Panc1 (cell line): ENCODE measurements around the gene KRT84. TPM values are rescaled to one million over a fixed set of nuclear protein-coding genes. Genes with fewer than 3 reads are reported as not detected.

Source experiments
- ATAC-seq: fragments of 200-7000 bp; cut with Tn5 transposase; 2 replicates; pipeline ENCODE4 v1.9.1; 2020; ENCODE audit warnings: mild to moderate bottlenecking, moderate library complexity
- BruUV-seq: library from RNA; stranded (reverse); fragments of 400-500 nt; replicated peaks from 2 replicates; lab custom pipeline; 2021; lab: Mats Ljungman, UMichigan
- CTCF ChIA-PET: fragments of 300-600 bp; sonication (Branson Sonifier 250); formaldehyde crosslinking; loops from one replicate; lab custom pipeline; 2022; ENCODE audit warnings: antibody characterized with exemption; lab: Charles Lee
- POLR2A ChIA-PET: fragments of 300-600 bp; sonication (Branson Sonifier 250); formaldehyde crosslinking; loops from one replicate; lab custom pipeline; 2022; ENCODE audit warnings: antibody characterized with exemption; lab: Charles Lee
- DNase-seq: peaks from one replicate; pipeline ENCODE4 v3.0.0-alpha.2; 2010; ENCODE audit warnings: low read depth, low spot score
- H3K27ac ChIP-seq: 2 replicates; pipeline ENCODE4 v1.5.1; 2011; ENCODE audit warnings: mild to moderate bottlenecking, low read length, inconsistent platforms
- H3K27me3 ChIP-seq: fragments of 200-500 bp; sonication (Bioruptor generic); 2 replicates; pipeline ENCODE4 v1.6.0; 2014; ENCODE audit warnings: low read length, inconsistent platforms; ENCODE audit not compliant: control insufficient read depth, insufficient read depth
- H3K36me3 ChIP-seq: fragments of 200-500 bp; sonication (Bioruptor generic); 2 replicates; pipeline ENCODE4 v1.5.1; 2014; ENCODE audit warnings: inconsistent platforms, mild to moderate bottlenecking, low read length, moderate library complexity; ENCODE audit not compliant: control insufficient read depth, insufficient read depth
- H3K4me1 ChIP-seq: 2 replicates; pipeline ENCODE4 v1.5.1; 2011; ENCODE audit warnings: inconsistent platforms, mild to moderate bottlenecking, low read length, moderate library complexity; ENCODE audit not compliant: control insufficient read depth, insufficient read depth
- H3K4me3 ChIP-seq, 2 experiments: 2 replicates each; pipeline ENCODE4 v1.5.1; 2011 to 2012; ENCODE audit warnings: low read depth in 2 of 2, low read length in 2 of 2, mild to moderate bottlenecking in 2 of 2, inconsistent platforms in 1 of 2, moderate library complexity in 1 of 2
- H3K9me3 ChIP-seq: fragments of 200-500 bp; sonication (Bioruptor generic); 2 replicates; pipeline ENCODE4 v1.5.1; 2014; ENCODE audit warnings: low read depth, mild to moderate bottlenecking, inconsistent platforms, low read length, moderate library complexity; ENCODE audit not compliant: control insufficient read depth, insufficient read depth
- POLR2AphosphoS5 ChIP-seq: IDR thresholded peaks from 2 replicates; pipeline ENCODE4 v1.6.1; 2012; ENCODE audit warnings: mild to moderate bottlenecking, low read depth, low read length, moderate library complexity
- SIN3A ChIP-seq: IDR thresholded peaks from 2 replicates; pipeline ENCODE4 v1.6.1; 2012; ENCODE audit warnings: low read depth, mild to moderate bottlenecking, low read length, moderate library complexity, borderline replicate concordance; ENCODE audit not compliant: insufficient read depth
- TCF7L2 ChIP-seq: IDR thresholded peaks from 2 replicates; pipeline ENCODE4 v1.6.1; 2011; ENCODE audit warnings: mild to moderate bottlenecking, low read depth, low read length, inconsistent platforms
- in situ Hi-C: cut with HindIII; loops from 2 replicates; pipeline ENCODE4 v1.10.0; 2016; ENCODE audit warnings: low sequenced_read_pairs, low pct_unique_long_range_greater_than_20kb
- intact Hi-C: fragments of 100-400 bp; cut with micrococcal nuclease; formaldehyde crosslinking; loops from one replicate; pipeline ENCODE4 v1.10.0; 2022; ENCODE audit not compliant: unreplicated experiment
- total RNA-seq: library from RNA; stranded (reverse); gene quantifications from one replicate; pipeline ENCODE4 v1.2.1, GENCODE V29; 2021; ENCODE audit not compliant: unreplicated experiment
- TF ChIP-seq, protein P1 (sequence below), 2 experiments: IDR thresholded peaks; 2 replicates each; pipeline ENCODE4 v1.6.1; 2011 to 2012; ENCODE audit warnings: low read depth in 2 of 2, control low read depth in 1 of 2, low read length in 1 of 2, mild to moderate bottlenecking in 1 of 2, moderate library complexity in 1 of 2; ENCODE audit not compliant: insufficient read depth in 1 of 2
- TF ChIP-seq, protein P2 (sequence below): fragments of 450-650 bp; IDR thresholded peaks from 2 replicates; pipeline ENCODE4 v1.5.1; 2017; ENCODE audit warnings: mild to moderate bottlenecking

KRT84 gene
- total RNA-seq, 1 experiment from 2014 or later: not detected

DNA sequence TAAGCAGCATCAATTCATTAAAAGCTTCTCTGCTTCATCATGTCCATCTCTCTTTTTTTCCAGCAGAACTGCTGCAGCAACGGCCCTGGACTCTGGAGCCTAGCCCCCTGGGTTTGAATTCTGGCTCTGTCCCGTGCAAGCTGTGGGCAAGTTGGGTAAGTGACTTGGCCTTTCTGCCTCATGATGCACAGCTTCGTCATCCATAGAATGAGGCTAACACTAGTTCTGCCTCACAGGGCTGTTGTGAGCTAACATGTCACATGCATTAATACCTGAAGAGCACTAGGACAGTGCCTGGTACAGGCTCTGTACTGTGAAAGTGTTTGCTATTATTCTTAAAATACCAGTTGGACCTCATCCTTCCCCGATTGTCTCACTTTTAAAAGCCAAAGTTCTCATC lies 16.5 kb upstream of the KRT84 start:
- TF ChIP-seq, protein P1, sequence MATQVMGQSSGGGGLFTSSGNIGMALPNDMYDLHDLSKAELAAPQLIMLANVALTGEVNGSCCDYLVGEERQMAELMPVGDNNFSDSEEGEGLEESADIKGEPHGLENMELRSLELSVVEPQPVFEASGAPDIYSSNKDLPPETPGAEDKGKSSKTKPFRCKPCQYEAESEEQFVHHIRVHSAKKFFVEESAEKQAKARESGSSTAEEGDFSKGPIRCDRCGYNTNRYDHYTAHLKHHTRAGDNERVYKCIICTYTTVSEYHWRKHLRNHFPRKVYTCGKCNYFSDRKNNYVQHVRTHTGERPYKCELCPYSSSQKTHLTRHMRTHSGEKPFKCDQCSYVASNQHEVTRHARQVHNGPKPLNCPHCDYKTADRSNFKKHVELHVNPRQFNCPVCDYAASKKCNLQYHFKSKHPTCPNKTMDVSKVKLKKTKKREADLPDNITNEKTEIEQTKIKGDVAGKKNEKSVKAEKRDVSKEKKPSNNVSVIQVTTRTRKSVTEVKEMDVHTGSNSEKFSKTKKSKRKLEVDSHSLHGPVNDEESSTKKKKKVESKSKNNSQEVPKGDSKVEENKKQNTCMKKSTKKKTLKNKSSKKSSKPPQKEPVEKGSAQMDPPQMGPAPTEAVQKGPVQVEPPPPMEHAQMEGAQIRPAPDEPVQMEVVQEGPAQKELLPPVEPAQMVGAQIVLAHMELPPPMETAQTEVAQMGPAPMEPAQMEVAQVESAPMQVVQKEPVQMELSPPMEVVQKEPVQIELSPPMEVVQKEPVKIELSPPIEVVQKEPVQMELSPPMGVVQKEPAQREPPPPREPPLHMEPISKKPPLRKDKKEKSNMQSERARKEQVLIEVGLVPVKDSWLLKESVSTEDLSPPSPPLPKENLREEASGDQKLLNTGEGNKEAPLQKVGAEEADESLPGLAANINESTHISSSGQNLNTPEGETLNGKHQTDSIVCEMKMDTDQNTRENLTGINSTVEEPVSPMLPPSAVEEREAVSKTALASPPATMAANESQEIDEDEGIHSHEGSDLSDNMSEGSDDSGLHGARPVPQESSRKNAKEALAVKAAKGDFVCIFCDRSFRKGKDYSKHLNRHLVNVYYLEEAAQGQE (IDR thresholded peaks at IDR 0.05; ENCODE audit: insufficient read depth in 1 of 2, low read depth in 2 of 2, low read length in 1 of 2): no peak
- TF ChIP-seq, protein P2, sequence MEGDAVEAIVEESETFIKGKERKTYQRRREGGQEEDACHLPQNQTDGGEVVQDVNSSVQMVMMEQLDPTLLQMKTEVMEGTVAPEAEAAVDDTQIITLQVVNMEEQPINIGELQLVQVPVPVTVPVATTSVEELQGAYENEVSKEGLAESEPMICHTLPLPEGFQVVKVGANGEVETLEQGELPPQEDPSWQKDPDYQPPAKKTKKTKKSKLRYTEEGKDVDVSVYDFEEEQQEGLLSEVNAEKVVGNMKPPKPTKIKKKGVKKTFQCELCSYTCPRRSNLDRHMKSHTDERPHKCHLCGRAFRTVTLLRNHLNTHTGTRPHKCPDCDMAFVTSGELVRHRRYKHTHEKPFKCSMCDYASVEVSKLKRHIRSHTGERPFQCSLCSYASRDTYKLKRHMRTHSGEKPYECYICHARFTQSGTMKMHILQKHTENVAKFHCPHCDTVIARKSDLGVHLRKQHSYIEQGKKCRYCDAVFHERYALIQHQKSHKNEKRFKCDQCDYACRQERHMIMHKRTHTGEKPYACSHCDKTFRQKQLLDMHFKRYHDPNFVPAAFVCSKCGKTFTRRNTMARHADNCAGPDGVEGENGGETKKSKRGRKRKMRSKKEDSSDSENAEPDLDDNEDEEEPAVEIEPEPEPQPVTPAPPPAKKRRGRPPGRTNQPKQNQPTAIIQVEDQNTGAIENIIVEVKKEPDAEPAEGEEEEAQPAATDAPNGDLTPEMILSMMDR: no peak
- TF ChIP-seq TCF7L2 (no peak), SIN3A (no peak), POLR2AphosphoS5 (no peak)
- no peak overlapping the region for H3K27ac ChIP-seq
- H3K36me3 ChIP-seq: no peaks in the 10 kb centered on the region
- no peaks in the 10 kb centered on the region for H3K9me3 ChIP-seq
- in situ Hi-C loops: no loop called here
- 0 out of 2 replicates have a peak, but pooled peaks cover 1% of the 10 kb centered on the region for H3K27me3 ChIP-seq
- ATAC-seq (no peak), DNase-seq (no peak)
- no TSS peak for BruUV-seq
- H3K4me3 ChIP-seq: no peak overlapping the region
- ChIA-PET CTCF (interaction anchor here (0.5 kb wide), 1 partner anchor 33 kb away, joined by 3 read pairs; no protein-coding TSS in a partner anchor), POLR2A (no interaction called here)
- no peaks in the 10 kb centered on the region for H3K4me1 ChIP-seq
- intact Hi-C loops: no loop called here

DNA sequence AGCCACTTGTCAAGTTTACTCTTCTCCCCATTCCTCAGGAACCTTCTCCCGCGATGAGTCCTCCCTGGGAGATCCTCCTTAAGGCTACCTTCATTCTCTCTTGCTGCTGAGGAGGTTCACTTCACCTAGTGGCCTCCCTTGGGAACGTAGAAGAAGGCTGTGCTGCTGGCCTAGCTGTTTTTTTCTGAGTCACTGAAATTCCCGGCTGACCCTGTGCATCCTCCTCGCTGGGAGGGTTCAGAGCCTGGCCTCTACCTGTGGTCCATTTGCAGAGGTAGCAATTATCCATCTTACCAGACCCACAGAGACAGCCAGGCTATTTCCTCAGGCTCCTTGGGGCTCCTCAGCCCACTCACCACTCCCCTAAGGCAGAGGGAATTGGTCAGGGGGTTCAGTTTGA lies 16.1 kb upstream of the KRT84 start:
- no peaks in the 10 kb centered on the region for H3K9me3 ChIP-seq
- no peak for ATAC-seq
- BruUV-seq: no TSS peak
- ChIA-PET CTCF (interaction anchor here (0.5 kb wide), 1 partner anchor 34 kb away, joined by 3 read pairs; no protein-coding TSS in a partner anchor), POLR2A (no interaction called here)
- H3K36me3 ChIP-seq: no peaks in the 10 kb centered on the region
- H3K4me3 ChIP-seq: no peak overlapping the region
- intact Hi-C loops: no loop called here
- H3K27ac ChIP-seq: no peak overlapping the region
- H3K27me3 ChIP-seq: 0 out of 2 replicates have a peak, but pooled peaks cover 3% of the 10 kb centered on the region
- DNase-seq: no peak
- in situ Hi-C loops: no loop called here
- H3K4me1 ChIP-seq: no peaks in the 10 kb centered on the region
- TF ChIP-seq, protein P2: no peak
- TF ChIP-seq POLR2AphosphoS5: no peak
- TF ChIP-seq TCF7L2: no peak
- TF ChIP-seq, protein P1 (IDR thresholded peaks at IDR 0.05; ENCODE audit: insufficient read depth in 1 of 2, low read depth in 2 of 2, low read length in 1 of 2): no peak
- no peak for TF ChIP-seq SIN3A
